Measurements from ENCODE around the gene OR4X2.
"Not testable (repeated sequence)": the region's sequence is repeated elsewhere in the genome, so short reads cannot be mapped to it uniquely, and the experiment has no call there.

Gene OR4X2

DNA sequence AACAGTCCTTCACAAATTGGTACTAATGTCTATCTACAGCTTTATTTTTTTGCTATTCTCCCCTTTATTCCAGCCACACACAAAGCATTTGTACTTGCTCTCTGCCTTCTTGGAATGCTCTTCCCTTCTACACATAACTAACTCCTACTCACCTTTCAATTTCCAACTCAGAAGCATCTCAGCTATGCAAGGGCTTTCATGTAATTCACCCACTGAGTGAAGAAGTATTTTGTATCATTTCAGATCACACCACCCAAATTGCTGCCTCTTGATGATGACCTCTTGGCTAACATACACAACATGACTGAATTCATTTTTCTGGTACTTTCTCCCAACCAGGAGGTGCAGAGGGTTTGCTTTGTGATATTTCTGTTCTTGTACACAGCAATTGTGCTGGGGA lies at the start of gene OR4X2:
Gene OR4X2, plus strand, starts transcription at position 301 of the 400 bp plus-strand sequence. Its CDS starts 0 bp downstream, at position 301.
- DNase-seq: no peak

GRCh38 chr11:48207881-48208280 lies 37.0 kb upstream of the OR4X2 start:
- DNase-seq: no peak

GRCh38 chr11:48210052-48210451 lies 34.9 kb upstream of the OR4X2 start:
- no peak for DNase-seq

- no peak for DNase-seq
Observed at GRCh38 chr11:48216510-48216909, 28.4 kb upstream of the OR4X2 start, which contains the start of gene OR4B1. Gene OR4B1, plus strand, starts transcription at chr11:48216810. Its CDS starts 0 bp downstream, at chr11:48216810.

DNA sequence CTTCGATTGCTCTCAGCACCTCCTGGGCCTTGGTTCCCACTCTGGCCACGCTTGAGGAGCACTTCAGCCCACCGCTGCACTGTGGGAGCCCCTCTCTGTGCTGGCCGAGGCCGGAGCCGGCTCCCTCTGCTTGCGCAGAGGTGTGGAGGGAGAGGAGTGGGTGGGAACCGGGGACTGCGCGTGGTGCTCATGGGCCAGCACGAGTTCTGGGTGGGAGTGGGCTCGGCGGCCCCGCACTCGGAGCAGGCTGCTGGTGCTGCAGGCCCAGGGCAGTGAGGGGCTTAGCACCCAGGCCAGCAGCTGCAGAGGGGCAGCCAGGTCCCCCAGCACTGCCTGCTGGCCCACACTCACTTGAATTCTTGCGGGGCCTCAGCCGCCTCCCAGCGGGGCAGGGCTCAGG lies 16.1 kb upstream of the OR4X2 start:
- no peak for DNase-seq

DNA sequence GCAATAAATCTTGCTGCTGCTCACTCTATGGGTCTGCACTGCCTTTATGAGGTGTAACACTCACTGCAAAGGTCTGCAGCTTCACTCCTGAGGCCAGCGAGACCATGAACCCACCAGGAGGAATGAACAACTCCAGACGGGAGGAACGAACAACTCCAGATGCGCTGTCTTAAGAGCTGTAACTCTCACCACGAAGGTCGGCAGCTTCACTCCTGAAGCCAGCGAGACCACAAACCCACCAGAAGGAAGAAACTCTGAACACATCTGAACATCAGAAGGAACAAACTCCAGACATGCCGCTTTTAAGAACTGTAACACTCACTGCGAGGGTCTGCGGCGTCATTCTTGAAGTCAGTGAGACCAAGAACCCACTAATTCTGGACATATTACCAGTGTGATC lies 14.8 kb upstream of the OR4X2 start:
- DNase-seq: not testable (repeated sequence)

- DNase-seq: no peak
Observed at GRCh38 chr11:48237727-48238126, 7.2 kb upstream of the OR4X2 start.

DNA sequence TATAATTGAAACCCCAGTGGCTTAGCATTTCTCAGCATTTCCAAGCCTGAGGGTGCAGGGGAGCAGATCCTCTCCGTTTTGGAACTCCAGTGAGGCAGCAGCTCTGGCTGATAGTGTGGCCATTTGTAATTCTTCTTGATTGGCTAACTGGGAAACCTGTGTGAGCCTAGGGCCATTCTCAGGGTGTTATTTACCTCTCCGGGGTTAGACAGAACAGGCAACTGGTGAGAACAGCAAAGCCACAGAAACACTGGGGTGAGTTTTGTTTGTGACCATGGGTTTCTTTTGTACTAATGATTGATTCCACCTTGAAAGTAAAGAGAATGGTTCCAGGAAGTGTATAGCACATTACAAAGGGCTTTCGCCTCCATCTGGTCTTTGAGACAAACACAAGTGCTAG lies 2.4 kb upstream of the OR4X2 start:
- DNase-seq: no peak

GRCh38 chr11:48248902-48249301 lies 4.0 kb downstream of the OR4X2 start:
- no peak for DNase-seq

DNA sequence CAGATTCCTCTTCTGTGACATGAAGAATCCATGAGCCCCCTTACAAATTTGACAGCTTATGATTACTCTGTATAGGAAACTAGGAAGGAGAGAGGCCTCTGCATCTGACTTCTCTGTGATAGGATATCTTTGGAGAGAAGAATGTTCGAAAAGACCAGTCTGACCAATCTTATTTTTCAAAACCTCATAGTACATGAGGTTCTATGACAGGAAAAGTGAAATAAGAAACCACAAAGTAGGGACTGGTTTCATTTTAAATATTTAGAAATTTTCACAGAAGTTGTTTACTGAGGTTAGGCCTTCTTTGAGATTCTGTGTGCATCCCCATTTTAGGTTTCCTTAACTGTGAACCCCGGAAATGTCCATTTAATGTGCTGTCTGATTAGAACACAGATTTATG lies 16.7 kb downstream of the OR4X2 start:
- no peak for DNase-seq

DNA sequence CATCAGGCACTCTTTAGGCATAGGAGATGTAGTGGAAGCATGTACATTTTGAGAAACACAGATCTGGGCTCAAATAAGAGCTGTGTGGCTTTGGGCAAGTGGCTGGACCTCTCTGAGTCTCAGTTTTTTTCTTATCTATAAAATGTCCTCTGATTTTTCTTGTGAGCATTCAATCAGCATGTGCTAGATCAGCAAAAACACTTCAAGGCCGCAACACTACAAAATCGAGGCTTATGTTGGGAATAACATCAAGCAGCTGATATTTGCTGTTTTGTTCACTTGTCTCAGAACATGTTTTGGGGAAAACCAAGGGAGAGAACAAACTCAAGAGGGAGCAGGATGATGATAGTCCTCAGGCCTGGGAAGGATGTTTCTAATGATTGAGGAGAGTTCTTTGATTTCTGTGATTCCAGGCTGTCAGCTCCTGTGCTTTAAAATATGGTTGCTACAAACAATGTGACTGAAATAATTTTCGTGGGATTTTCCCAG lies 18.6 kb downstream of the OR4X2 start, which contains the start of gene OR4X1:
Gene OR4X1, plus strand, starts transcription at position 439 of the 489 bp plus-strand sequence. Its CDS starts 0 bp downstream, at position 439.
- DNase-seq: no peak

DNA sequence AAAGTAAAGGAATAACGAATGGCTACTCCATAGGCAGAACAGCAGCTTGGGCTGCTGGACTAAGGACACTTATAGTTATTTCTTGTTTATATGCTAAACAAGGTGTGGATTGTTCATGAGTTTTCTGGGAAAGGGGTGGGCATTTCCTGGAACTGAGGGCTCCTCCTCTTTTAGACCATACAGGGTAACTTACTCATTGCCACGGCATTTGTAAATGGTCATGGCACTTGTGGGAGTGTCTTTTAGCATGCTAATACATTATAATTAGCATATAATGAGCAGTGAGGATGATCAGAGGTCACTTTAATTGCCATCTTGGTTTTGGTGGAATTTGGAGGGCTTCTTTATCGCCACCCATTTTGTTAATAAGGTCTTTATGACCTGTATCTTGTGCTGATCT lies 25.7 kb downstream of the OR4X2 start:
- DNase-seq: no peak

DNA sequence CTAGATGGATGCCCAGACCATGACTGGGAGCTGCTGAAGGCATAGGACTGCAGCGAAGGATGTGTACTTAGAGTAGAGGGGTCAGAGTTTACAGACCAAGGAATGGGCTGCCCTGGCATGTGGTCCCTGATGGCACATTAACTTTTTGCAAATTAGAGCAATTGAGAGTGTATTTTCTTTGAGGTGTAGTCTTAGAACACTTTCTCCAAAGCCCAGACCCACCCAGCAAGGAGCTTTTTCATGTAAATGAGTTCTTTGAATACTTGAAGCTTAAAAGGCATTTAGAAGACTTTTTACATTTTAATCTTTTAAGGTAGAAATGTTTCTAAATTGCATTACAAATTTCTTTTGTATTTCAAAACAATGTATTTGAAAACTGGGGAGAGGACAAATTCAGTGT lies 27.7 kb downstream of the OR4X2 start:
- DNase-seq: no peak

Data from midbrain (tissue), 1 donor.